Right renal cortex interstitium (tissue), 3 donors: Measurements from ENCODE around the gene ARHGEF17. TPM values are rescaled to one million over a fixed set of nuclear protein-coding genes. Genes with fewer than 3 reads are reported as not detected.
A peak's percentile ranks its signal among the peaks of the same experiment; 100 is the strongest.

Experiments
- DNase-seq, 3 donors: peaks; one replicate each; pipeline ENCODE4 v3.0.0-alpha.2; 2013; ENCODE audit warnings: low read depth in 3 of 3, low spot score in 2 of 3
- polyA plus RNA-seq, 3 donors: library from polyadenylated mRNA; unstranded; fragments of 120-200 nt; gene quantifications; one replicate each; pipeline ENCODE4 v1.2.1, GENCODE V29; 2013; ENCODE audit not compliant: insufficient read length in 3 of 3

Gene ARHGEF17
- polyA plus RNA-seq, 3 donors = 70.2 to 73.5 (median 71.0) TPM

DNA sequence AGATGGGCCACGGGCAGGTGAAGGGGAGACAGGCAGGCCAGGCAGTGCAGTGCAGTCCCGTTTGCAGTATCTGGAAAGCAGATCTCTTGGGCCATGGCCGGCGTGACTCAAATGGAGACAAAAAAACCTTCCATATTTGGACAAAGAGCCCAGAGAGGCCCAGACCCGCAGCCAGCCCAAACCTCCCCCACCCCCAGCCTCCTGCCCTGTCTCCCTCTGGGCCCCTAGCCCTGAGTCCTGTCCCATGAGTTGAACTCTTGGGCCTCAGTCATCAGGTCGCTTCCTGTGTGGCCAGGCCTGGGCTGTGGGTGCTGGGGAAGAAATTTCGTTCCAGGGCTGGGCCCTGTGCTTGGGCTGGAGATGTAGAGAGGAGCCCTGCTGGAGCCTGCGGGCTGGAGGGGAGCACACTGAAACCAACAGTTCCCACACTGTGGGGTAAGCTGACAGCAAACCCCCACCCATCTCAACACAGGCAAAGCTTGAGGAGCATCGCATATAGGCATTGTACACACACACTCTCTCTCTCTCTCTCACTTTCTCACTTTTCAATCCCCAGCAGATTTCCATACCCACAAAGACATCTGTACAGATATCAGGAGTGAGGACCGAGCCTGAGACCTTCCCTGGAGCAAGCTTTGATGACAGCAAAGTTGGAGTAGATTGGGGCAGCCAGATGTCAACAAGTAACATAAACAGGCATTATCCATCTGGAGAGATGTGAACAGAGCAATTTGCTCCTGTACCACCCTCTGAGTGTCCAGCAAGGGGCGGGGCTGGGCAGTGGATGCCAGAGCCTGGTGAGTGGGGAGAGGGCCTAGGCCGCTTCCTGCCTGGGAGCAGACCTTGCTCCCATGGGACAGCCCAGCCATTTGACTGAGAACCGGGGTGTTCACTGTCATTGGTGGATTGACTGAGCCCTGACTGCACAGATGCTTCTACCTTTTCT lies 17.2 kb downstream of the ARHGEF17 start:
- no peak for DNase-seq

DNA sequence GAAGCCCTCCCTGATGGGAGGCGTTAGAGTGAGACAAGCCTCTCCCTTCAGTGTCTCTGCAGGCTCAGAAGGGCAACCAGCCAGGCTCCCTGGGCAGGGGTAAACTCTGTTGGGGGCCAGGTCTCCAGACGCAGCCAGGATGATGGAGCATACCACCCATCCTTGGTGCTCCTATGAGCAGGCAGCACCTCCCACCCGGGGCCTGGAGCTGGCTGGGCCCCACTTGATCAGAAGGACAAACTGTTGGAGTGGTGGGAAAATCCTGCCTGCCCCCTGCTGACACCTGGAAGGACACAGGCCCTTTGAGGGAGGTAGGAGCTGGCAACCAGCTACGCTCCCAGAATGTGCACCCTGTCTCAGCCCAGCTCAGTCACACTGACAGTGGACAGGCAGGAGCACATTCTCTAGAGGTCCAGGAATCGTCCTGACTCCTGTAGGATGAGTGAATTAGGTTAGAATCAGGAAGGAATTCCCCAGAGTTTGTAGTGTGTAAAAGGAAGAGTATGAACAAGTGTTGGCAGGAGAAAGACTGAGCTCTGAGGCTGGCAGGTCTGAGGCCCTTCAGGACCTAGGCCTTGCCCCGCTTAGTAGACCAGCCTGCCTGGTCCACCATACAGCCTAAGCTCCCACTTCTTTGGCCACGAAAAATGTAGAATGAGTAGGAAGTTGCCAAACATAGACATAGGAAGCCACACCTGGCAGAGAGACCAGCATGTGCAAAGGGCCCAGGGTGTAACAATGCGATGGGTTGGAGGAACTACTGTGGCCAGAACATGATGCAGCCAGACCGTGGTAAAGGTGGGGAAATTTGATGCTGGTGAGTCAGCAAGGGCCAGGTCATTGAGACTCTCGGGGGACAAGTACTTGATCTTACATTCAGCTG lies 19.1 kb downstream of the ARHGEF17 start:
- no peak for DNase-seq

DNA sequence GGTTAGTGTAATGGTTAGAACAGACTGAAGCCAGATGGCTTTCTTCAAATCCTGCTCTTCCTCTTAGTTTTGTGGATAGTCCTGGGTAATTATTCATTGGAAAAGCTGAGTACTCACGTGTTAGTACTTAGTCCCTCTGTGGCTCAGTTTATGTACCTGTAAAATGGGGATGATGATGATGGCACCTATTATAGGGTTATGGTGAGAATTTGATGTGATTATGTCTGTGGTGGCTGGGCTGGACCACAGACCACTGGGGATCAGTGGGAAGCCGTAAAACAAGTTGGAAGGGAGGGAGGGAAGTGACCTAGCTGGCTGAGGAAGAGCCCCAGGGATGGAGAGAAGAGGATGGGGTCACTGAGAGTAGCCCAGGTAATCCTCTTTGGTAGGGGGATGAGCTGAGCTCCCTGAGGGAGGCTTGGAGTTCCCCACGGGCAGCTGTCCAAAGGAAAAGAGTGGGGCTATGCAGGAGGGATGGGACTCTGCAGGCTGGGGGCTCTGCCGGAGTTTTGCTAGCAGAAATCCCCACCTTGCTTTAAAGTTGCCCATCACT lies 19.8 kb downstream of the ARHGEF17 start:
- no peak for DNase-seq

DNA sequence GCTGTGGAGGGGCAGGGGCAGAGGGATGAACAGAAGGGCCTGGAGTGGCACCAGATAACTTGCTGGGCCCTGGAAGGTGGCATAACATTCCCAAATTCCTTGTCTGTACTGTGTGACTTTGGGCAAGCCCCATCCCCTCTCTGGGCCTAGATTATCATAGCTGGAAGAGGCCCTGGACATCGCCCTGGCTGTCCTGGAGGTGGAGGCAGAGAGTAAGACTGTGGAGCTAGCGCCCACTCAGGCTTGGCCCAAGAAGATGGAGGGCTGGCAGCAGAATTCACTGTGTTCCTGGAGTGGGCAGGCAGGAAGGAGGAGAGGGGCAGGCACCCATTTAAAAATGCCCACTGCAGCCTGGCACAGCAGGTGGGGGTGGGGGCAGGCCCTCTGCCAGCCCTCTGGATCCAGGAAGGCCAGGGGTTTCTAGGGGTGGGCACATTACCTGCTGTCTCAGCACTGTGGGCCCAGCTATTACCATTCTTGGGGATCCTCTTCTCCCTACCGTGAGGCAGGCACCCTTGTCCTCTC lies 22.6 kb downstream of the ARHGEF17 start:
- no peak for DNase-seq

DNA sequence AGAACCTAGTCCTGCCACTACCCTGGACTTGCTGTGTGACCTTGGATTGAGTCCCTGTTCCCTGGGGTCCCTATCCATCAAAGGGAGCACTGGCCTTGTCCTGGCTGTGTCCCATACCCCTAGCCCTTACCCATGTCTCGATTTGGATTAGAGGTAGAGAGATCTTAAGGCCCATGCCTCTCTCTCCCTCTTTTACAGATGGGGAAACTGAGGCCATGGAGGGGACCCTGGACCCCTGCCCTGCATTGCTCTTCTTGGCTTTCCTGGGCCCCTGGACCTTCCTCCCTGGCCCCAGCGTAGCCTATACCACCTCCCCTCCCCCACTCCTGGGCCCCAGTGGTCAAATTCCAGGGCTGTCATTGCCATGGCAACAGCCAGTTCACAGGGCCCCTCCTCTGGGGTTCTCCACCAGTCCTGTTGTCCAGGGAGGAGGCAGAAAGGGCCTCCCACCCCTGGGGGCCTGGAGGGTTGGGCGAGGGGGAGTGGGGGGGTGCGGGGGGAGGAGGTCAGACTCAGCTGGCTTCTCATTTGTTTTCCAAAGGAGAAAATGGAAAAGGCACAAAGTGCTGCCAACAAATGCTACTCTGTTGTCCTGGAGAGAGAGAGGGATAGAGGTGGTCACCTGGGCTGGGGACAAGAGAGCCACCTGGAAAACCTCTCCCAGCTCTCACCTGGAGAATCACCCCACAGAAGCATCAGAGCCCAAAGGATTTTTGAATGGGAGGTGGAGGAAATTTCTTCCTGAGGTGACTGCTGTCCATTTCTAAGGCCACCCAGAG lies 23.3 kb downstream of the ARHGEF17 start:
- DNase-seq = peak in 1 of 3 donors; percentile 78

DNA sequence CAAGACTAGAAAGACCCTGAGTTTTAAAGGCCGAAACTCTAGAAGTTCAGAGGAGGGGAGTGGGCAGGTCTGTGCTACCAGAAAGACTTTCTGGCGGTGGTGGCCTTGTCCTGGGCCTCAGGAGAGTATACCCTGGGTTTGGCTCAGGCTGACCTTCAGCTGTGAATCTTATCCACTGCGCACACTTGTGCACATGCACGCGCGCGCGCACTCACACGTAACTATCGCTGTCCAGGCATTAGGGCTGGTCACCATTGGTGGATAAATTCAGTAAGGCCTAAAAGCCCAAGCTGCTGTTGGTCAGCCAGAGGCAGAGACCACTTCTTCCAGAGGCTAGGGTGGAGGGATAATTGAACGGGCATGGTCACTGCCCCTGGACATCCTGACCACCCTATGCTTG lies 25.1 kb downstream of the ARHGEF17 start:
- DNase-seq = no peak

DNA sequence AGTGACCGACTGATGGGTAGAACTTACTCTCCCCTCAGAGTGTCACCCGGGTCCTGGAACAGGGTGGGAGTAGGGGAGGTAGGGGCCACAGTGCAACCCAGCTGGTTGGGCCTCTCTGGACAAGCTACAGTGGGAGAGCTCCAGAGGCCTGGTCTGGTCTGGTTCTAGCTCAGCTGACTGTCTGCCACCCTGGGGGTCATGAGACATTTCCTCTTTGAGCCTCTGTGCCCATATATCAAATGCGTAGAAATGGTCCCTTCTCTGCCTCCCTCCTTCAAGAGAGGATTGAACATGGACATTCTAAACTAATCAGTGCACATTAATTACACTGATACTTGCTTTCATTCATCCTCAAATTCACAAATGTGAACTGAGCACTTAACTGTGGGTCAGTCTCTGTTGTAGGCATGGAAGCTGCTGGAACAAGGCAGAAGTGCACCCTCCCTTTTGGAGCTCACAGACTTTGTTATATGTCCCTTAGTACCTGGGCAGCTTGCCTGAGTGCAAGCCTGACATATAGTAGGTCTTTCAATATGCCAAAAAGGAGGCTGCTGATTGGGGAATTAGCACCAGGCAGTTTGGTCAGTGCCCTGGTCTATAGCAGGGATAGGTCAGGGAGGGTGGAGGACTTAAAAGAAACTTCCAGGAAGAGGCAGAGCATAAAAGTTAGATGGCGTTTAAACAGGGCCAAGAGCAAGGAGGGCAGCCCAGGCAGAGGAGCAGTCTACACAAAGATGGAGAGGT lies 25.7 kb downstream of the ARHGEF17 start:
- DNase-seq = no peak

DNA sequence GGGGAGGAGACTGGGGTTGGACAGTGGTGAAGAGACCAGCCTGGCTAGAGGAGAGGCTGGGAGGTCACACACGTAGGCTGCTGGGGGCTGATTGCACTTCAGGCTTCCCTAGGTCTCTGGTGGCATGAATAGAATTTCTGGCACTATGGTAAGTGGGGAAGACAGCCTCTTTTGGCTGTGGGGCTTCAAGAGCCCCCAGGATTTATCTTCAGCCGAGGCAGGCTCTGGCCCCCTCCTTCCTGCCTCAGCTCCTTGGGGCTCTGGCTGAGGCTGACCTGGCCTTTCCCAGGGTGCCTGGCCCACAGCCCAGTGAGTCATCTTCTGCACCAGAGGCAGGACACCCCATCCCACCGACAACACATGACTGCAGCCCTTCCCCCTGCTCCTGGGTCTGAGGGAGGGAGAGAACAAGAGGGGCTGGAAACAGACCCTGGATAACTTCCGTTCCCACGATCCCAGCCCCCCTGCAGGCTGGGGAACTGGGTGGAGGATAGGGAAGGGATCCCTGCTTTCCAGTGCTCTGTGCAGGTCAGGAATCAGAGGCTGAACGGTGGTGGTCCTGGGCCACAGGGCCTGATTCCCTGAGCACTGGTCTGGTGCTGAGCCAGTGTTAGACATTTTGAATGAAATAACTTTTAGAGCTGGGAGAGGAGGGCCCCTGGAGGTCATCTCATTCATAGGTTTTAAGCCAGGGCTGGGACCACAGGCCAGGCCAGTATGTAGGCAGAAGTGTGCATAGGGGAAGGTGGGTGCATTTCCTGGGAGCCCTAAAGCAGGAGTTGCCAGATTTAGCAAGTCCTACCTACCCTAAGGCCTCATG lies 26.5 kb downstream of the ARHGEF17 start:
- DNase-seq = no peak

DNA sequence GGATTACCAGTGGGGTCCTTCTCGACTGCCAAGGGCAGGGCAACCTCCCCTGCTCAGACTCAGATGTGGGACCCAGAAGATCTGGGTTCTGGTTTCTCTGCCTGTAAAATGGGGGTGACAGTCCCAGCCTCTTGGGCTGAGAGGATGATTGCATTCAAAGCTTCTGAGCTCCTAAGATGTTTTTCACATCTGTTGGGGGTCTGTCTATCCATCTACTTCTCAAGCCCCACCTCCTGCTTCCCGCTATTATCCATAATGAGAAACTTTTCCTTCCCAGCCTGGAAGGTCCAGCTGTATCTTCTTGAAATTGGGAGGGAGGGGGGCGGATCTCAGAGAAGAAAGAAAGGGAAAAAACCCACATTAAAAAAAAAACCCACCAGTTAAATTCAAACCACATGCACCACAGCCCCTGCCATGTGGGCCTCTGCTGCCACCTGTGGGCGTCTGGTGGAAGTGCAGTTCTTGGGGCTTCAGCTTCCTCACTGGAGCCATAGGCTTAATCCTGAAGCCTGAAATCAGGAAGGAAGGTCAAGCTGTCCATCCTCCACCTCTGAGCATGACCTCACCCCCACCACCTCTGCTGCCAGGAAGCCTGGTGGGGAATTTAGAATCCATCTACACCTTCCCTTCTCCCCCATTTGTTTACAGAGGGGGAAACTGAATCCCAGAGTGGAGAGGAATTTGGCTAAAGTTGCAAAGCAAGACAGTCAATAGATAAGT lies 27.3 kb downstream of the ARHGEF17 start:
- DNase-seq = peak in 1 of 3 donors; percentile 82

DNA sequence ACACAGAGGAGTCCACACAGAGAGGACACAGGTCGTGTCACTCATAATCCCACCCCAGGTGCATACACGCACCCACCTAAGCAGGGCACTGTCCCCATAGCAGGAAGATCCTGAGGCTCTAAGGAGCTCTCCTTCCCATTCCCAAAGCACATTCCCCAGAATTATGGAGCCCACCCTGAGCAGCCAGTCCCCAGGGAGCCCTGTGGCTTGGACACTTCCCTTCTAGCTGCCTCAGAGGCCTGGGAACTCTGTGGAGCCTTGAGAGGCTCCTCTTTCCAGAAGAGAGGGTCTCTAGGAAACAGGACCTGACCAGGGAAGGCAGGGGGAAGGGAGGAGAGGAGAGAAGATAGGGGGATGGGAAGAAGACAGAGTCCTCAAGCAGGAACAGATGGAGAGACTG lies 29.8 kb downstream of the ARHGEF17 start:
- no peak for DNase-seq

DNA sequence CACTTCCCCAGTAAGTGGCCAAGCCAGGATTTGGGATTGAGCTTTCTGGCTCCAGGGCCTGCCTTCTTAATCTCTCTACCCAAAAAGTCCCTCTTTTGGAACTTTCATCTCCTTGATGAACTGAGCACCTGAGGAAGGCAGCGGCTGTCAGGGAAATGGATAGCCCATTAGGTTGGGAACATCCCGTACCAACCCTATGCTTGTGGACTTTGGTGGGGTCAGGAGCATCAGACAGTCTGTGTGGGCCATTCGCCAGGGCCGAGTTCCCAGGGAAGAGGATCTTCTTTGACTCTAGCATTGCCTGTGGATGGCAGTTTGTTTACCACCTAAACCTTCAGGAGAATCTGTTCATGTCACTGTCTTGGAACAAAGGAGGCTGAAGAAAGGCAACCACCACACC lies 30.2 kb downstream of the ARHGEF17 start:
- no peak for DNase-seq

DNA sequence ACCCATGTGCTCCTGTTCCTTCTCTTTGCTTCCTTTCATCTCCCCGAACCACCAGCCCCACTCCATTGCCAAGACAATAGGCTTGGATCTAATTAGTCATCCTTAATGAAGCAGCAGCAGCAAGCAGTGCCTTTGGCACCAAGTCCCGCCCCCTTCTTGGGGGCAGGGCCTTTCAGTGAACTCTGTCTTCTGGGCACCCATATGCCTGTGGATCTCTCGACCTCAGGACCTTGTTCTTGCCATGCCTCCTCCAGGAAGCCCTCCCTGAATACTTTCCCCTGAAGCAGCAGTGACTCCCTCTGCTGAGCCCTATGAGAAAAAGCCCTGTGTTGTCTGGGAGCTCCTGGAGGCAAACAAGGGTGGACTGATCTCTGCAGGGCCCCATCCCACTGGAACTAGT lies 32.1 kb downstream of the ARHGEF17 start:
- no peak for DNase-seq

DNA sequence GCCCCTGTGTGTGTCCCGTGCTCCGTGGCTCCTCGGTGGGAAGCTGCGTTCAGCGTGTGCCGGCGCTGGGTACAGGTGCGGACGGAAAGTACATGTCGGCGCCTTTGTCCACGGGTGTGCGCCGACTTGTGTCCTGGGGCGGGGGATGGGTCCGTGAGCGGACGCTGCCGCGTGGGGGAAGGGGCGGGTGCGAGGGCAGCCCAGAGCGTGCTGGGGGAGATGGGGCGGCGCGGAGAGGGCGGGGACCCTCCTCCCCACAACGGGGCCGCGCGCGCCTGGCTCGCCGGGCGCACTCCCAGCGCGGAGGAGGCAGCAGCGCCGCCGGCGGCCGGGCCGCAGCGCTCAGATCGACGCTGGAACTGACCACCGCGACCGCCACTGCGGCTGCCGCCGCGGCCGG lies 34.6 kb downstream of the ARHGEF17 start:
- DNase-seq = no peak

DNA sequence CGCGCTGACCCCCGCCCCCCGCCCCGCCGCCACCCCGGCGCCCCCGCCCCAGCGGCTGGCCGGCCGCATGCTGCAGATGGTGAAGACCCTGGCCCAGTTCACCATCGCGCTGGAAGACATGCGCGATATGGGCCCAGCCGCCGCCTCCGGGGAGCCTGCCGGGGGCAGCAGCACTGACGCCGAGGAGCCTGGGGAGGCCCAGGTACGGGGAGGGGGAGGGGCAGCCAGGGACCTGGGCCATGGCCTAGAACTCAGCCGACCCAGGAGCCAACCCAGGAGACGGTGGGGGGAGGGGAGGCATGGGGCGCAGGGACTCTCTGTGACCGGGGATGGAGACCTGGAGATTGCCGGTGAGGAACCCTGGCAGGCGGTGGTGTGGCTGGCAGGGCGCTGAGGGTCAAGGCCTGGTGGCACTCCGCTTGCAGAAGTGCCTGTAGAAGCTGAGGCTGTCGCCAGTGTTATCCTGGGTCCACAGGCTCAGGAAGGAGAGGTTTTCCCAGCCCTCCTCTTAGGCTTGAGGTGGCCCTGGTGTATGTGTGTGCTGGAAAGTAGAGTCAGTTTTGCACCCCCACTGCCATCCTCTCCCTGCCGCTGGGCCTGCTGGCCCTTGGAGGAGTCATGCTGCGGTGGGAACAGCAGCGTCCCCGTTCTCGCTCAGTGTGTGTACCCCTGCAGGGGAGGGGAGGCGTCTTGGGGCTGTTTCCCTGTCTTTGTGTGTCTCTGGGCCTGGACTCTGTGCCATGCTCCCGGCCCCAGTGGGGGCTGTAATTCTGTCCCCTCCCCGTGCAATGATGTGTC lies 35.2 kb downstream of the ARHGEF17 start:
- no peak for DNase-seq

DNA sequence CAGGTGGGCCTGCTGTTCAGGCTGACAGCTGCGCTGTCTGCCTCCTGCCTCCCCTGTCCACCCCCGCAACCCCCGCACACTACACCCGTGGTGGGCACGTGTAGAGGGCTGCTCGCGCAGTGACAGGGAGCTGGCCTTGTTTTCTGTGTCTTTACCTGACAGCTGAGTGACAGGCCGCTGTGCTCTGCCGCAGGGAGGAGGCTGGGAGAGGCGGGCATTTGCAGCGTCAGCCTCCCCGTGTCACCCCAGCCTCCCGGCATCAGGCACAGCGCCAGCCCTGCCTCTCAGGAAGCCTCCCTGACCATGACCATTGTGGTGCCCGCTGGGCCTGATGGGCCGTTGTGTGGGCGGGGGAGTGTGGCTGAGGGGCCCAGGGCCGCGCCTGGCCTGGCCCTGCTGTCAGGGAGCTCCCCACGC lies 36.1 kb downstream of the ARHGEF17 start:
- no peak for DNase-seq

DNA sequence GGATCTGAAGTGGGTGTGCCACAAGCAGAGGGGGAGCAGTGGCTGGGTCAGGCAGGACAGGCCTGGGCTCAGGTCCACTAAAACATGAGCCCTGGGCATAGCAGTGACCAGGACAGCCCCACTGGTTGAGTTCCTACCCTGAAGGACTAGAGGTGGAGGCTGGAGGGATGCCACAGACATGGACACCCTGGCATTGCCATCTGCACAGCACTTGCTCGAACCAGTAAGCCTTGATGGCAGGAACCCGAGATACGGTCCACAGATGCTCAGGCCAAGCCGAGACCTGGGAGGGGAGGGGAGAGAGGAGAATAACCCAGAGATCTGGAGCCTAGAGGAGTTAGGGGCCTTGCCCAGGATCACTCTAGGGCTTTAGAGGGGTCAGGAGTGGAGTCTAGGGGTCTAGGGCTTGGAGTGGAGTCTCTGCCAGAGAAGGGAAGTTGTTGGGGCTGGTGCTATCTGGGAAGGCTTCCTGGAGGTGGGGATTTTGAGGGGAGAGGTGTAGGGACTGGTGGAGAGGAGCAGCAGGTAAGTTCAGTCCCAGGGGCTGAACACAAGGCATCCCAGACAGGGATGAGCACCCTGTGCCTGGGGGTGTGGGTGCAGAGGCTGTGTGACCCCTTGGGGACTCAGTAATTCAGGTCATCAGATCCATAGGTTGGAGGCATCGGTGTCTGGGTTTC lies 37.5 kb downstream of the ARHGEF17 start:
- DNase-seq = no peak
